ENCODE results near the gene OR2A25.
"Not testable (repeated sequence)": the region's sequence is repeated elsewhere in the genome, so short reads cannot be mapped to it uniquely, and the experiment has no call there.

Gene OR2A25

DNA sequence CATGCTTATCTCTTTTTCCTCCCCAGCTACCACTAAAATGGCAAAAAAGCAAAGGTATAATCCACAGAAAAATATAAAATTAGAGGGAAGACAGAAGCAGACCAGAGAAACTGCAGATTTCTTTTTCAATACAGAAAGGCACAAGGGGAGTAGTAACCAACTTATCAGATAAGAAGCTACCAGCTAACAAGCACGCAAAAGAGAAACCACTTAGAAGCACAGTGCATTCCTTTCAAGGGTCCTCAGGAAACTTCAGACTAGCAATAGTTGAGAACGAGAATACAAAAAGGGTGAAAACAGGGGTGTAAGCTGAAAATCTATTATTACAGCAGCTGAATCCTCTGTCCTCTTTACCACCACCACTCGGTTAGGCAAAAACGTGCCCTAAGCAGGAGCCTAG is 30.7 kb upstream of the OR2A25 start:
- DNase-seq: no peak
- CTCF ChIA-PET: no interaction called here

GRCh38 chr7:144048648-144049047 is 21.0 kb upstream of the OR2A25 start, which contains the start of gene OR2A5:
OR2A5 (plus strand) TSS chr7:144048948; CDS start chr7:144050402, 1,454 bp downstream.
- no peaks in the 10 kb centered on the region for H3K9me3 Mint-ChIP-seq
- H3K4me3 Mint-ChIP-seq: no peak within 1 kb of the TSS
- CTCF ChIA-PET: no interaction called here

More for the DNA sequence above, 30.7 kb upstream of the OR2A25 start:
- Mint-ChIP-seq H3K4me3 (no peak overlapping the region), H3K9me3 (no peaks in the 10 kb centered on the region), H3K36me3 (no peaks in the 10 kb centered on the region), H3K27ac (no peak overlapping the region), H3K4me1 (no peaks in the 10 kb centered on the region), H3K27me3 (no peaks in the 10 kb centered on the region)

GRCh38 chr7:144049491-144049890 is 20.1 kb upstream of the OR2A25 start:
- no peak for DNase-seq
- H3K27me3 Mint-ChIP-seq: peaks cover 3% of the 10 kb centered on the region
- H3K36me3 Mint-ChIP-seq: no peaks in the 10 kb centered on the region
- H3K4me1 Mint-ChIP-seq: no peaks in the 10 kb centered on the region
- H3K4me3 Mint-ChIP-seq: no peak overlapping the region
- no peak overlapping the region for H3K27ac Mint-ChIP-seq
- CTCF ChIA-PET: no interaction called here
- H3K9me3 Mint-ChIP-seq: no peaks in the 10 kb centered on the region

More at GRCh38 chr7:144048648-144049047, 21.0 kb upstream of the OR2A25 start, which contains the start of gene OR2A5:
- Mint-ChIP-seq H3K4me1 (no peaks in the 10 kb centered on the region), H3K27ac (no peak within 1 kb of the TSS), H3K36me3 (no peaks in the 10 kb centered on the region), H3K27me3 (peaks cover 3% of the 10 kb centered on the region)
- no peak for DNase-seq

DNA sequence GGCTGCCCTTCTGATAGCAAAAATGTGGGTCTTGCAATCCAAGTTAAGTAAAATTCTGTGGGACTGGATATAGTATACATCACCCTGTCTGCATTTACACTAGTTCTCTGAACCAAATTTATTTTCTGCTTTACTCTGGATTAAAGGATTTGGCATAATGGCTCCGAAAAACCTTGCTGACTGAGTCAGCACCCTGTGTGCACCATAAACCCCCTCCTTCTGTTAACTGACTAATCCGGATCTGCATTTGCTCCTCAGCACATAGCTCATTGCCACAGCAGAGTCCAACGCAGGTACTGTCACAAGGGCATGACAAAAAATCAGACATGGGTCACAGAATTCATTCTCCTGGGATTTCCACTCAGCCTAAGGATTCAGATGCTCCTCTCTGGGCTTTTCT is 19.5 kb upstream of the OR2A25 start:
- DNase-seq: no peak
- CTCF ChIA-PET: no interaction called here
- no peak overlapping the region for H3K27ac Mint-ChIP-seq

DNA sequence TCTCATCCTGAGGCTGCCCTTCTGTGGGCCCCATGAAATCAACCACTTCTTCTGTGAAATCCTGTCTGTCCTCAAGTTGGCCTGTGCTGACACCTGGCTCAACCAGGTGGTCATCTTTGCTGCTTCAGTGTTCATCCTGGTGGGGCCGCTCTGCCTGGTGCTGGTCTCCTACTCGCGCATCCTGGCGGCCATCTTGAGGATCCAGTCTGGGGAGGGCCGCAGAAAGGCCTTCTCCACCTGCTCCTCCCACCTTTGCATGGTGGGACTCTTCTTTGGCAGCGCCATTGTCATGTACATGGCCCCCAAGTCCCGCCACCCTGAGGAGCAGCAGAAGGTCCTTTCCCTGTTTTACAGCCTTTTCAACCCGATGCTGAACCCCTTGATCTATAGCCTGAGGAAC is 18.7 kb upstream of the OR2A25 start:
- H3K36me3 Mint-ChIP-seq, H3K9me3 Mint-ChIP-seq, H3K27ac Mint-ChIP-seq, H3K4me3 Mint-ChIP-seq, CTCF ChIA-PET, DNase-seq, H3K27me3 Mint-ChIP-seq, H3K4me1 Mint-ChIP-seq: not testable (repeated sequence)

More for the DNA sequence above, 19.5 kb upstream of the OR2A25 start:
- no peak overlapping the region for H3K4me3 Mint-ChIP-seq
- H3K9me3 Mint-ChIP-seq: no peaks in the 10 kb centered on the region
- no peaks in the 10 kb centered on the region for H3K4me1 Mint-ChIP-seq
- H3K36me3 Mint-ChIP-seq: no peaks in the 10 kb centered on the region
- peaks cover 3% of the 10 kb centered on the region for H3K27me3 Mint-ChIP-seq

DNA sequence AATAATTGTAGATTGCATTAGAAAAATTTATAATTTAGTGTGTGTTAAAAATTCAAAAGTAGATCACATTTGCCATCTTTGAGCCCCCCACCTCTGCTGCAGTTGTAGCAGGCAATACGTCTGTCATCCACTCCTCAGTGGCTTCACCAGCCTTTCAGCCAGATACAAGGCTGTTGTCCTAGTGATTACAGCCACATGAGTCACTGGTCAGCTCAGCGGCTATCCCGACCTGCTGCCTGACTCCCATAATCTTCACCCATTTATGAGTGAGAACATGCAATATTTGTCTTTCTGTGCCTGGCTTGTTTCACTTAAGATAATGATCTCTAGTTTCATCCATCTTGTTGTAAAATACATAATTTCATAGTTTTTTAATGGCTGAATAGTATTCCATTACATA is 11.7 kb upstream of the OR2A25 start:
- CTCF ChIA-PET: no interaction called here
- DNase-seq: no peak
- H3K9me3 Mint-ChIP-seq: no peaks in the 10 kb centered on the region
- peaks cover 5% of the 10 kb centered on the region for H3K27me3 Mint-ChIP-seq
- no peaks in the 10 kb centered on the region for H3K4me1 Mint-ChIP-seq
- no peak overlapping the region for H3K27ac Mint-ChIP-seq
- no peak overlapping the region for H3K4me3 Mint-ChIP-seq
- no peaks in the 10 kb centered on the region for H3K36me3 Mint-ChIP-seq

DNA sequence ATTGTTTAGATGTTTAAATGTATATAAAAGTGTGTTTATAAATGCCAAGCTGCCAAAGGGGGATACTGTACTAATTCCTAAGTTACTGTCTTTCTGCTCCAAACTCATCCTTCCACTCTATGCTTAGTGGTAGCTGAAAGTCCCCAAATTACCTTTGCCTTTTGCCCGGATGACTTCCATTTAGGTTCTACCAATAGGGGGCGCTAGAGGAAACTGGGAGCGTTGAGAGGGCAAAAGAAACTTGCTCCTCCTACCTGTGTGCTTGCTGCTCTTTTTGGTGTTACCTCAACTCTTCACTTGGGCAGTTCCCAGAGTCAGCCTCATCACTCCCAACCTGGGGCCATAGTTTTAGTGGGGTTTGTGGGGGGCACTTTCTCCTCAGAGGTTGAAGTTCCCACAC is 5.9 kb upstream of the OR2A25 start:
- no peak overlapping the region for H3K27ac Mint-ChIP-seq
- DNase-seq: no peak
- no peak overlapping the region for H3K4me3 Mint-ChIP-seq
- no peaks in the 10 kb centered on the region for H3K9me3 Mint-ChIP-seq
- H3K27me3 Mint-ChIP-seq: peaks cover 5% of the 10 kb centered on the region
- no peaks in the 10 kb centered on the region for H3K4me1 Mint-ChIP-seq
- no peaks in the 10 kb centered on the region for H3K36me3 Mint-ChIP-seq
- CTCF ChIA-PET: interaction anchor here (1.8 kb wide), 1 partner anchor 64 kb away, joined by 7 read pairs; no protein-coding TSS in a partner anchor

- Mint-ChIP-seq H3K4me3 (no peak overlapping the region), H3K36me3 (no peaks in the 10 kb centered on the region), H3K4me1 (no peaks in the 10 kb centered on the region), H3K27ac (no peak overlapping the region), H3K27me3 (peaks cover 4% of the 10 kb centered on the region), H3K9me3 (no peaks in the 10 kb centered on the region)
- CTCF ChIA-PET: no interaction called here
- no peak for DNase-seq
Observed at GRCh38 chr7:144069953-144070352, 342 bp downstream of the OR2A25 start.

- H3K36me3 Mint-ChIP-seq: no peaks in the 10 kb centered on the region
- peaks cover 4% of the 10 kb centered on the region for H3K27me3 Mint-ChIP-seq
- H3K9me3 Mint-ChIP-seq: no peaks in the 10 kb centered on the region
- no peak for DNase-seq
- no peaks in the 10 kb centered on the region for H3K4me1 Mint-ChIP-seq
- CTCF ChIA-PET: no interaction called here
- H3K4me3 Mint-ChIP-seq: no peak overlapping the region
- no peak overlapping the region for H3K27ac Mint-ChIP-seq
Observed at GRCh38 chr7:144074374-144074773, 4.8 kb downstream of the OR2A25 start.

GRCh38 chr7:144085978-144086377 is 16.4 kb downstream of the OR2A25 start, which contains the start of gene OR2A12:
OR2A12 (plus strand) TSS chr7:144086278; CDS start chr7:144095108, 8,830 bp downstream.
- CTCF ChIA-PET: no interaction called here
- H3K4me3 Mint-ChIP-seq: no peak within 1 kb of the TSS
- H3K27me3 Mint-ChIP-seq: no peaks in the 10 kb centered on the region
- H3K4me1 Mint-ChIP-seq: no peaks in the 10 kb centered on the region
- no peaks in the 10 kb centered on the region for H3K9me3 Mint-ChIP-seq
- H3K36me3 Mint-ChIP-seq: no peaks in the 10 kb centered on the region
- DNase-seq: no peak
- no peak within 1 kb of the TSS for H3K27ac Mint-ChIP-seq

- no peaks in the 10 kb centered on the region for H3K36me3 Mint-ChIP-seq
- no peaks in the 10 kb centered on the region for H3K27me3 Mint-ChIP-seq
- H3K4me3 Mint-ChIP-seq: no peak overlapping the region
- H3K9me3 Mint-ChIP-seq: no peaks in the 10 kb centered on the region
- CTCF ChIA-PET: no interaction called here
- H3K27ac Mint-ChIP-seq: no peak overlapping the region
- no peaks in the 10 kb centered on the region for H3K4me1 Mint-ChIP-seq
- DNase-seq: no peak
Observed at GRCh38 chr7:144086730-144087129, 17.1 kb downstream of the OR2A25 start.

- Mint-ChIP-seq H3K4me1 (no peaks in the 10 kb centered on the region), H3K4me3 (no peak overlapping the region), H3K27me3 (no peaks in the 10 kb centered on the region), H3K9me3 (no peaks in the 10 kb centered on the region), H3K36me3 (no peaks in the 10 kb centered on the region), H3K27ac (no peak overlapping the region)
- no peak for DNase-seq
- CTCF ChIA-PET: no interaction called here
Observed at GRCh38 chr7:144087230-144087629, 17.6 kb downstream of the OR2A25 start.

DNA sequence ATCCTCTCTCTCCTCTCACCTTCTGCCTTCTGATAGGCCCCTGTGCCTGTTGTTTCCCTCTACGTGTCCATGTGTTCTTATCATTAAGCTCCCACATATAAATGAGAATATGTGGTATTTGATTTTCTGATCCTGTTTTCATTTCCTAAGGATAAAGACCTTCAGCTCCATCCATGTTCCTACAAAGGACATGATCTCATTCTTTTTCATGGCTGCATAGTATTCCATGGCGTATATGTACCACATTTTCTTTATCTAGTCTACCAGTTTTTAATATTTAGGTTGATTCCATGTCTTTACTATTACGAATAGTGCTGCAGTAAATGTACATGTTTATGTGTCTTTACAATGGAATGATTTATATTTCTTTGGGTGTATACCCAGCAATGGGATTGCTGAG is 21.1 kb downstream of the OR2A25 start:
- no peak for DNase-seq
- Mint-ChIP-seq H3K27me3 (no peaks in the 10 kb centered on the region), H3K36me3 (no peaks in the 10 kb centered on the region), H3K4me3 (no peak overlapping the region), H3K9me3 (no peaks in the 10 kb centered on the region), H3K4me1 (no peaks in the 10 kb centered on the region), H3K27ac (no peak overlapping the region)
- CTCF ChIA-PET: no interaction called here

DNA sequence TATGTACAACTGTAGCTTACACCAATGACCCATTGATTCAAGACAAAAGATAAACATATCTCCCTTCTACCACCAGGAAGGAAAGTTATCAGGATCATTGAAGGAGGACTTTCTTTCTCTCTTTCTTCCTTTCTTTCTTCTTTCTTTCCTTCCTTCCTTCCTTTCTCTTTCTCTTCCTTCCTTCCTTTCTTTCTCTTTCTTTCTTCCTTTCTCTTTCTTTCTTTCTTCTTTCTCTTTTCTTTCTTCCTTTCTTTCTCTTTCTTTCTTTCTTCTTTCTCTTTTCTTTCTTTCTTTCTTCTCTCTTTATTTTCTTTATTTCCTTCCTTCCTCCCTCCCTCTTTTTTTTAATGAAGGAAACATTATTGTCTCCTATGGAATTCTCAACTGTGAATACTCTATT is 29.2 kb downstream of the OR2A25 start:
- peaks cover 4% of the 10 kb centered on the region for H3K4me1 Mint-ChIP-seq
- no peak overlapping the region for H3K27ac Mint-ChIP-seq
- CTCF ChIA-PET: interaction anchor here (1.7 kb wide), 1 partner anchor 29 kb away, joined by 5 read pairs; no protein-coding TSS in a partner anchor
- H3K36me3 Mint-ChIP-seq: no peaks in the 10 kb centered on the region
- peaks cover 4% of the 10 kb centered on the region for H3K27me3 Mint-ChIP-seq
- no peak overlapping the region for H3K4me3 Mint-ChIP-seq
- DNase-seq: no peak
- H3K9me3 Mint-ChIP-seq: no peaks in the 10 kb centered on the region

DNA sequence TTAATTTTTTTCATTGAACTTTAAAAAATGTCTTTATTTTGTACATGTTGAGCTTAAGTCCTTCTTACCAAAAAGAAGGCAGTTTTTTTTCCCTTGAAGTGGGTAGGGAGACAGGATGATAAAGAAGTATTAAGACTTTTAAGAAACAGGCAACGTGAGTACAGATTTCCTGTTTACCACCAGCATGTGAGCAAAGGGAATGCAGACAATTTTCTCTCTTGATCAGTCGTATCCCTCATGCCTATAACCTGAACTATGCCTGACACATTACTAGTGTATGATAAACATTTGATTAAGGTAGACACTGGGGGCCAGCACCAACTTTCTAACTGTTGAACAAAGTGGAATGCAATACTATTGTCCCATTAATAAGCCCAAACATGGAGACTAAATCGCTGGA is 31.0 kb downstream of the OR2A25 start:
- Mint-ChIP-seq H3K27ac (no peak overlapping the region), H3K27me3 (peaks cover 4% of the 10 kb centered on the region), H3K9me3 (no peaks in the 10 kb centered on the region), H3K4me1 (peaks cover 4% of the 10 kb centered on the region), H3K4me3 (no peak overlapping the region), H3K36me3 (no peaks in the 10 kb centered on the region)
- CTCF ChIA-PET: interaction anchor here (0.7 kb wide), 1 partner anchor 66 kb away, joined by 3 read pairs; no protein-coding TSS in a partner anchor
- no peak for DNase-seq

DNA sequence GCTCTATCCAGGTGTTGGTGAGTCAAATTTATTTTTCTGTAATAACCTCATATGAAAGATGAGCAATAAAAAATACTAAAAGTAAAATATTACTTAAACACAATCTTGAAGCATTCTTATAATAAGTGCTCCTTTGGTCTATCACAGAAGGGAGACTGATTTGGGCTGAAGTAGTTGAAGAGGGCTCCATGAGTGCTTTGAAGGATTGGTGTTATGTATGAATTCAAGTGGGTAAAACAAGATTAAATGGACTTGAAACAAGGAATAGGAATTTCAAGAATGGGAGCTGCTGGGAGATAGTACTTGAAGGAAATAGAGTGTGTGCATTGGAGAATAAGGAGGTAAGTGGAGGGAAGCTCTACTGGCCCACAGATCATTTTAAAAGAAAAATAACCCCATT is 32.4 kb downstream of the OR2A25 start:
- no peaks in the 10 kb centered on the region for H3K36me3 Mint-ChIP-seq
- H3K27me3 Mint-ChIP-seq: peaks cover 4% of the 10 kb centered on the region
- H3K4me1 Mint-ChIP-seq: peaks cover 4% of the 10 kb centered on the region
- no peak for DNase-seq
- no peak overlapping the region for H3K27ac Mint-ChIP-seq
- CTCF ChIA-PET: no interaction called here
- no peaks in the 10 kb centered on the region for H3K9me3 Mint-ChIP-seq
- H3K4me3 Mint-ChIP-seq: no peak overlapping the region
